ENCODE results near the gene FSTL3. TPM values are rescaled to one million over a fixed set of nuclear protein-coding genes. Genes with fewer than 3 reads are reported as not detected.

FSTL3 gene
- polyA plus RNA-seq, 4 donors, result 4.0 to 31.9 (median 17.7) TPM

GRCh38 chr19:704447-704741 lies 28.2 kb downstream of the FSTL3 start:
- peak overlapping the region in 1 of 3 donors; percentile 15 for H3K4me3 ChIP-seq (ENCODE audit: low read depth in 1 of 3, low read length in 3 of 3)
- DNase-seq, result no peak
- no peak overlapping the region for H3K27ac ChIP-seq (ENCODE audit: low read depth in 1 of 3, low read length in 2 of 3)
- WGBS, 3 donors, result 10 to 27% (median 14%) methylated on average over 14 of the region's 14 CpGs
- H3K36me3 ChIP-seq (ENCODE audit: control insufficient read depth in 3 of 3, insufficient read depth in 2 of 3, low read depth in 1 of 3, low read length in 3 of 3), result no peaks in the 10 kb centered on the region
- peaks cover 0 to 13% (median 0%) of the 10 kb centered on the region in 3 donors for H3K4me1 ChIP-seq (ENCODE audit: control insufficient read depth in 3 of 3, insufficient read depth in 2 of 3, low read depth in 1 of 3, low read length in 2 of 3)
- peaks cover 0 to 6% (median 5%) of the 10 kb centered on the region in 3 donors for H3K27me3 ChIP-seq (ENCODE audit: control insufficient read depth in 3 of 3, insufficient read depth in 3 of 3, low read length in 3 of 3)
- peaks cover 0 to 11% of the 10 kb centered on the region in 2 donors for H3K9me3 ChIP-seq (ENCODE audit: control insufficient read depth in 2 of 2, insufficient read depth in 1 of 2, low read depth in 1 of 2, low read length in 1 of 2)
- no peak for FAIRE-seq

GRCh38 chr19:708154-709143 lies 32.3 kb downstream of the FSTL3 start, which contains the start of gene PALM:
Gene PALM (plus strand): TSS chr19:708935. CDS start chr19:709147, 212 bp downstream.
- DNase-seq, result peak in 1 of 2 donors; percentile 63
- FAIRE-seq, result no peak
- 9 to 28% (median 13%) methylated on average over 26 to 83 of the region's 93 CpGs for WGBS, 3 donors

GRCh38 chr19:709196-709964 lies 33.2 kb downstream of the FSTL3 start:
- peak in 1 of 2 donors; percentile 42 for DNase-seq
- FAIRE-seq, result no peak
- peaks cover 8 to 10% (median 9%) of the 10 kb centered on the region in 3 donors for H3K27me3 ChIP-seq (ENCODE audit: control insufficient read depth in 3 of 3, insufficient read depth in 3 of 3, low read length in 3 of 3)

More at GRCh38 chr19:708154-709143, 32.3 kb downstream of the FSTL3 start, which contains the start of gene PALM:
- Histone ChIP-seq H3K4me1 (ENCODE audit: control insufficient read depth in 3 of 3, insufficient read depth in 2 of 3, low read depth in 1 of 3, low read length in 2 of 3) (peaks cover 0 to 23% (median 0%) of the 10 kb centered on the region in 3 donors), H3K36me3 (ENCODE audit: control insufficient read depth in 3 of 3, insufficient read depth in 2 of 3, low read depth in 1 of 3, low read length in 3 of 3) (peaks cover 0 to 5% (median 0%) of the 10 kb centered on the region in 3 donors), H3K27ac (ENCODE audit: low read depth in 1 of 3, low read length in 2 of 3) (peak within 1 kb of the TSS in 2 of 3 donors; percentile 24 to 42), H3K9me3 (ENCODE audit: control insufficient read depth in 2 of 2, insufficient read depth in 1 of 2, low read depth in 1 of 2, low read length in 1 of 2) (peaks cover 0 to 11% of the 10 kb centered on the region in 2 donors), H3K27me3 (ENCODE audit: control insufficient read depth in 3 of 3, insufficient read depth in 3 of 3, low read length in 3 of 3) (peaks cover 8 to 10% (median 9%) of the 10 kb centered on the region in 3 donors), H3K4me3 (ENCODE audit: low read depth in 1 of 3, low read length in 3 of 3) (peak within 1 kb of the TSS; percentile 36 to 63 (median 44))

GRCh38 chr19:709965-710571 lies 33.9 kb downstream of the FSTL3 start:
- no peak for FAIRE-seq
- peaks cover 8 to 10% (median 9%) of the 10 kb centered on the region in 3 donors for H3K27me3 ChIP-seq (ENCODE audit: control insufficient read depth in 3 of 3, insufficient read depth in 3 of 3, low read length in 3 of 3)

More at GRCh38 chr19:709196-709964, 33.2 kb downstream of the FSTL3 start:
- peaks cover 0 to 20% (median 0%) of the 10 kb centered on the region in 3 donors for H3K4me1 ChIP-seq (ENCODE audit: control insufficient read depth in 3 of 3, insufficient read depth in 2 of 3, low read depth in 1 of 3, low read length in 2 of 3)
- H3K9me3 ChIP-seq (ENCODE audit: control insufficient read depth in 2 of 2, insufficient read depth in 1 of 2, low read depth in 1 of 2, low read length in 1 of 2), result peaks cover 0 to 11% of the 10 kb centered on the region in 2 donors
- peaks cover 0 to 5% (median 0%) of the 10 kb centered on the region in 3 donors for H3K36me3 ChIP-seq (ENCODE audit: control insufficient read depth in 3 of 3, insufficient read depth in 2 of 3, low read depth in 1 of 3, low read length in 3 of 3)
- peak overlapping the region in 2 of 3 donors; percentile 24 to 28 for H3K27ac ChIP-seq (ENCODE audit: low read depth in 1 of 3, low read length in 2 of 3)
- 4 to 9% (median 7%) methylated on average over 45 to 78 of the region's 78 CpGs for WGBS, 3 donors
- H3K4me3 ChIP-seq (ENCODE audit: low read depth in 1 of 3, low read length in 3 of 3), result peak overlapping the region; percentile 36 to 62 (median 44)

GRCh38 chr19:710767-711166 lies 34.6 kb downstream of the FSTL3 start:
- DNase-seq (no peak), FAIRE-seq (no peak)
- H3K36me3 ChIP-seq (ENCODE audit: control insufficient read depth in 3 of 3, insufficient read depth in 2 of 3, low read depth in 1 of 3, low read length in 3 of 3), result peaks cover 0 to 14% (median 0%) of the 10 kb centered on the region in 3 donors
- H3K4me3 ChIP-seq (ENCODE audit: low read depth in 1 of 3, low read length in 3 of 3), result no peak overlapping the region
- H3K9me3 ChIP-seq (ENCODE audit: control insufficient read depth in 2 of 2, insufficient read depth in 1 of 2, low read depth in 1 of 2, low read length in 1 of 2), result peaks cover 0 to 18% of the 10 kb centered on the region in 2 donors
- H3K27ac ChIP-seq (ENCODE audit: low read depth in 1 of 3, low read length in 2 of 3), result peak overlapping the region in 1 of 3 donors; percentile 18
- WGBS, 3 donors, result 71 to 73% (median 73%) methylated on average over 21 of the region's 21 CpGs
- H3K27me3 ChIP-seq (ENCODE audit: control insufficient read depth in 3 of 3, insufficient read depth in 3 of 3, low read length in 3 of 3), result peaks cover 8 to 10% (median 9%) of the 10 kb centered on the region in 3 donors
- H3K4me1 ChIP-seq (ENCODE audit: control insufficient read depth in 3 of 3, insufficient read depth in 2 of 3, low read depth in 1 of 3, low read length in 2 of 3), result peaks cover 0 to 16% (median 0%) of the 10 kb centered on the region in 3 donors

More at GRCh38 chr19:709965-710571, 33.9 kb downstream of the FSTL3 start:
- H3K4me3 ChIP-seq (ENCODE audit: low read depth in 1 of 3, low read length in 3 of 3), result peak overlapping the region in 1 of 3 donors; percentile 62
- peak overlapping the region in 2 of 3 donors; percentile 28 to 38 for H3K27ac ChIP-seq (ENCODE audit: low read depth in 1 of 3, low read length in 2 of 3)
- DNase-seq, result peak in 1 of 2 donors; percentile 40
- peaks cover 0 to 11% of the 10 kb centered on the region in 2 donors for H3K9me3 ChIP-seq (ENCODE audit: control insufficient read depth in 2 of 2, insufficient read depth in 1 of 2, low read depth in 1 of 2, low read length in 1 of 2)
- peaks cover 0 to 10% (median 0%) of the 10 kb centered on the region in 3 donors for H3K36me3 ChIP-seq (ENCODE audit: control insufficient read depth in 3 of 3, insufficient read depth in 2 of 3, low read depth in 1 of 3, low read length in 3 of 3)
- 17 to 35% (median 28%) methylated on average over 23 to 27 of the region's 27 CpGs for WGBS, 3 donors
- peaks cover 0 to 16% (median 0%) of the 10 kb centered on the region in 3 donors for H3K4me1 ChIP-seq (ENCODE audit: control insufficient read depth in 3 of 3, insufficient read depth in 2 of 3, low read depth in 1 of 3, low read length in 2 of 3)

- H3K27me3 ChIP-seq (ENCODE audit: control insufficient read depth in 3 of 3, insufficient read depth in 3 of 3, low read length in 3 of 3), result peaks cover 8 to 10% (median 9%) of the 10 kb centered on the region in 3 donors
- peak overlapping the region in 1 of 3 donors; percentile 18 for H3K27ac ChIP-seq (ENCODE audit: low read depth in 1 of 3, low read length in 2 of 3)
- WGBS, 3 donors, result 80 to 81% (median 80%) methylated on average over 8 of the region's 8 CpGs
- H3K4me3 ChIP-seq (ENCODE audit: low read depth in 1 of 3, low read length in 3 of 3), result no peak overlapping the region
- H3K9me3 ChIP-seq (ENCODE audit: control insufficient read depth in 2 of 2, insufficient read depth in 1 of 2, low read depth in 1 of 2, low read length in 1 of 2), result peaks cover 0 to 19% of the 10 kb centered on the region in 2 donors
- peaks cover 0 to 16% (median 0%) of the 10 kb centered on the region in 3 donors for H3K4me1 ChIP-seq (ENCODE audit: control insufficient read depth in 3 of 3, insufficient read depth in 2 of 3, low read depth in 1 of 3, low read length in 2 of 3)
- H3K36me3 ChIP-seq (ENCODE audit: control insufficient read depth in 3 of 3, insufficient read depth in 2 of 3, low read depth in 1 of 3, low read length in 3 of 3), result peaks cover 0 to 15% (median 0%) of the 10 kb centered on the region in 3 donors
- FAIRE-seq (no peak), DNase-seq (no peak)
These were observed 35.1 kb downstream of the FSTL3 start for GRCh38 chr19:711254-711653.

GRCh38 chr19:715347-715746 lies 39.2 kb downstream of the FSTL3 start:
- DNase-seq, result no peak
- peaks cover 0 to 11% (median 0%) of the 10 kb centered on the region in 3 donors for H3K4me1 ChIP-seq (ENCODE audit: control insufficient read depth in 3 of 3, insufficient read depth in 2 of 3, low read depth in 1 of 3, low read length in 2 of 3)
- H3K27me3 ChIP-seq (ENCODE audit: control insufficient read depth in 3 of 3, insufficient read depth in 3 of 3, low read length in 3 of 3), result peaks cover 0 to 15% (median under 1%) of the 10 kb centered on the region in 3 donors
- H3K4me3 ChIP-seq (ENCODE audit: low read depth in 1 of 3, low read length in 3 of 3), result no peak overlapping the region
- H3K9me3 ChIP-seq (ENCODE audit: control insufficient read depth in 2 of 2, insufficient read depth in 1 of 2, low read depth in 1 of 2, low read length in 1 of 2), result peaks cover 0 to 9% of the 10 kb centered on the region in 2 donors
- no peak for FAIRE-seq
- H3K36me3 ChIP-seq (ENCODE audit: control insufficient read depth in 3 of 3, insufficient read depth in 2 of 3, low read depth in 1 of 3, low read length in 3 of 3), result peaks cover 0 to 17% (median 0%) of the 10 kb centered on the region in 3 donors
- no peak overlapping the region for H3K27ac ChIP-seq (ENCODE audit: low read depth in 1 of 3, low read length in 2 of 3)
- 88 to 96% (median 91%) methylated on average over 3 of the region's 3 CpGs for WGBS, 3 donors

All from small intestine (tissue), 7 donors.